Thymus (tissue), 11 donors: ENCODE results near the gene IFNK. TPM values are rescaled to one million over a fixed set of nuclear protein-coding genes. Genes with fewer than 3 reads are reported as not detected.

ENCODE experiments used
- DNase-seq, 9 donors: peaks; one replicate each; pipeline ENCODE4 v3.0.0-alpha.2; 2013; ENCODE audit warnings: low spot score in 9 of 9, low read depth in 6 of 9, missing footprints in 1 of 9
- H3K27ac ChIP-seq, 2 donors: one replicate each; pipeline ENCODE4 v1.5.1; 2013; ENCODE audit warnings: control low read depth in 1 of 2, low read depth in 1 of 2, low read length in 1 of 2, mild to moderate bottlenecking in 1 of 2, moderate library complexity in 1 of 2
- H3K27me3 ChIP-seq, 2 donors: one replicate each; pipeline ENCODE4 v1.5.1; 2013; ENCODE audit warnings: low read length in 1 of 2; ENCODE audit not compliant: control insufficient read depth in 2 of 2, insufficient read depth in 1 of 2
- H3K36me3 ChIP-seq, 2 donors: one replicate each; pipeline ENCODE4 v1.5.1; 2013; ENCODE audit warnings: low read length in 1 of 2, mild to moderate bottlenecking in 1 of 2, moderate library complexity in 1 of 2; ENCODE audit not compliant: control insufficient read depth in 2 of 2, insufficient read depth in 2 of 2
- H3K4me1 ChIP-seq, 2 donors: one replicate each; pipeline ENCODE4 v1.5.1; 2013; ENCODE audit warnings: low read length in 2 of 2; ENCODE audit not compliant: control insufficient read depth in 2 of 2, insufficient read depth in 2 of 2
- H3K4me3 ChIP-seq, 2 donors: one replicate each; pipeline ENCODE4 v1.5.1; 2013; ENCODE audit warnings: low read length in 2 of 2, control low read depth in 1 of 2, mild to moderate bottlenecking in 1 of 2
- H3K9me3 ChIP-seq, 2 donors: one replicate each; pipeline ENCODE4 v1.5.1; 2013; ENCODE audit warnings: low read length in 1 of 2, mild to moderate bottlenecking in 1 of 2; ENCODE audit not compliant: control insufficient read depth in 2 of 2, insufficient read depth in 1 of 2
- WGBS: extraction: QIAGEN DNeasy Blood & Tissue Kit; methylation state at CpG from one replicate; pipeline ENCODE4 v1.1.7; 2013; 5-methylcytosine and 5-hydroxymethylcytosine counted together
- polyA plus RNA-seq: library from polyadenylated mRNA; stranded (reverse); fragments of 200-250 nt; gene quantifications from one replicate; pipeline ENCODE4 v1.2.3, GENCODE V29; 2013
- total RNA-seq: library from RNA; stranded (reverse); fragments of 120-200 nt; gene quantifications from one replicate; pipeline ENCODE4 v1.2.4, GENCODE V29; 2013
- donor health status: healthy.

IFNK gene
- total and polyA plus RNA-seq, 2 donors = 0.52 TPM; not detected in 1

DNA sequence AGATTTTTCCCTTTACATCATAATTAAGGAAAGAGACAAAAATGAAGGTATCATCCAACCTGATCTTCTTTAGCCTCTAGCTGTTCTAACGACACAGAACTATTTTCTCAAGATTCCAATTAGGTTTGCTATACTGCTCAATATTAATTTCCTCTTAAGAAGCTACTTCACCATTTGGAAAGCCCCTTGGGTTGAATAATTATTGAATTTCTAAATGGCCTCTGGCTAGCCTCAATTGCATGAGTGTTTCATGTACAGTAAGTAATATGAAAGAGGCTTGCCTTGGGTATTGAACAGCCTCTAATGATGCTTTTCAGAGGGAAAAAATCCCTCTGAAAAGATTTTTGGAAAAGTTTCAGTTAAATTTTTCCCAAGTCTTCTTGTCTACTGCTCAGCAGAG lies 9.2 kb downstream of the IFNK start:
- peaks cover 0 to 12% of the 10 kb centered on the region in 2 donors for H3K27me3 ChIP-seq
- H3K4me1 ChIP-seq = peaks cover 5 to 17% of the 10 kb centered on the region in 2 donors
- WGBS = 92% methylated on average over 1 of the region's 1 CpG
- H3K4me3 ChIP-seq = no peak overlapping the region
- DNase-seq = no peak
- H3K9me3 ChIP-seq = no peaks in the 10 kb centered on the region
- H3K27ac ChIP-seq = no peak overlapping the region
- H3K36me3 ChIP-seq = peaks cover 0 to 5% of the 10 kb centered on the region in 2 donors

DNA sequence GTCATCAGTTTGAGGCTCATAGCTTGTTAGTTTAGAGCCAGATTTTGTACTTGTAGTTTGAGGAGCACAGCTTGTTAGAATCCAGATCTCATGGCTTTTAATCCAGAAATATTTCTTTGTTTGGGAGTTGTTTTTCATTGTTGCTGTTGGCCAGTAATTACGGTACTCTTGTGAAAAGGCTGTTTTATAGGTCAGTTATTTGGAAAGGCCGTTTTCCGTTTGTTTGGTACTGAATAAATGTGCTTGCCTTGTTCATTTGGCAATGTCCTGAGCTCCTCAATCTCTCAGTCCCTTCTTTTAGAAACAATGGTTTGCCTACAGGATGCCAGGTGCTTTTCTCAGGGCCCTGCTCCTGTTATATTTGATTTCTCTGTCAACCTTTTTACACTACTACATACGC lies 10.0 kb downstream of the IFNK start:
- no peaks in the 10 kb centered on the region for H3K9me3 ChIP-seq
- WGBS = 96% methylated on average over 4 of the region's 4 CpGs
- H3K27me3 ChIP-seq = peaks cover 0 to 4% of the 10 kb centered on the region in 2 donors
- no peak for DNase-seq
- peaks cover 2 to 11% of the 10 kb centered on the region in 2 donors for H3K4me1 ChIP-seq
- H3K27ac ChIP-seq = no peak overlapping the region
- no peak overlapping the region for H3K4me3 ChIP-seq
- peaks cover 0 to 5% of the 10 kb centered on the region in 2 donors for H3K36me3 ChIP-seq

DNA sequence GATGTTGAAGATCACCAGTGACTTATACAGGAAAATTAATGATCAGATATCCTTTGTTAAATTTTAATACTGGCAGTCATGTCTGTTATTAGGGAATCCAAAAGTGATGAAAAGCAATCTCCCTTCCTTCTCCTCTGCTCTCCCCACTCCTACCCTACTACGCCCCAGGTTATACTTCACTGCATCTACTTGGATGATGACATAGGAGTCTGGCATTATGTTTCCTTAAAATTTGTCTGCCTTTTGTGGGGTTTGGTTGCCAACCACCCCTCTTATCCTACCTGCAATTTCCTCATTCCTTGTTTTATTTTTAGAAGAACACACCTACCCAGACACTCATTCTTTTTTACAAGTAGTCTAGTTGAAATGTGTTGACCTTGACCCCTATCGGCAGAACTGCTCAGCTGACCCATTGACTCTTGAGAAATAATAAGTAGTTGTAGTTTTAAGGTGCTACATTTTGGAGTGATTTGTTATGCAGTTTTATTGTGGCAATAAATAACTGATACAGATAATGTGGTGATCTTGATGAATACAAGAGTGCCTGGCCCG lies 10.6 kb downstream of the IFNK start:
- Histone ChIP-seq H3K36me3 (peaks cover 0 to 5% of the 10 kb centered on the region in 2 donors), H3K4me1 (peaks cover 0 to 7% of the 10 kb centered on the region in 2 donors), H3K9me3 (no peaks in the 10 kb centered on the region), H3K27ac (no peak overlapping the region), H3K27me3 (no peaks in the 10 kb centered on the region), H3K4me3 (no peak overlapping the region)
- WGBS = 98% methylated on average over 3 of the region's 3 CpGs
- no peak for DNase-seq

GRCh38 chr9:27535701-27536118 lies 11.6 kb downstream of the IFNK start:
- peaks cover 0 to 5% of the 10 kb centered on the region in 2 donors for H3K4me1 ChIP-seq
- no peaks in the 10 kb centered on the region for H3K9me3 ChIP-seq
- H3K4me3 ChIP-seq = no peak overlapping the region
- no peak overlapping the region for H3K27ac ChIP-seq
- peaks cover 0 to 5% of the 10 kb centered on the region in 2 donors for H3K36me3 ChIP-seq
- DNase-seq = no peak
- H3K27me3 ChIP-seq = no peaks in the 10 kb centered on the region
- 85% methylated on average over 3 of the region's 3 CpGs for WGBS

GRCh38 chr9:27536168-27536567 lies 12.1 kb downstream of the IFNK start:
- DNase-seq = no peak
- H3K27me3 ChIP-seq = no peaks in the 10 kb centered on the region
- 97% methylated on average over 3 of the region's 3 CpGs for WGBS
- H3K4me1 ChIP-seq = peaks cover 0 to 5% of the 10 kb centered on the region in 2 donors
- no peak overlapping the region for H3K27ac ChIP-seq
- peaks cover 0 to 5% of the 10 kb centered on the region in 2 donors for H3K36me3 ChIP-seq
- no peaks in the 10 kb centered on the region for H3K9me3 ChIP-seq
- no peak overlapping the region for H3K4me3 ChIP-seq

DNA sequence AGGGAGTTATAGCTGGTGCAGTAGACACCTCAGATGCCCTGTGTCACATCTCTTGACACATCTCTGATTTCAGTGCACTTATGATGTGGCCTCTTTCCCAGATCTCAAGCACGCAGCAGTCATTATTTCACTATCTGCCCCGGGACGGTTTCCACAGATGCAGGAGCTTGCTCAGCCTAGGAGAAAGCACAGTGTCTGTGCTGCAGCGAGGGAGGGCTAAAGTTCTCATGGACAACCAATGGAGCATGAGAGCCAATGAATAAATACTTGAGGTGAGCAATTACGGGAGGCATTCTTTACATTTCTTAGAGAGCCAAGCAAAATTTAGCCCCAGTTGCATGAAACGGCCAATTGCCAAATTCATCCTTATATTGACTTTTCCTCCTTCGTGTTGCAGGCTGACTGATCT lies 12.9 kb downstream of the IFNK start:
- WGBS = 93% methylated on average over 7 of the region's 7 CpGs
- H3K4me1 ChIP-seq = peaks cover 0 to 5% of the 10 kb centered on the region in 2 donors

DNA sequence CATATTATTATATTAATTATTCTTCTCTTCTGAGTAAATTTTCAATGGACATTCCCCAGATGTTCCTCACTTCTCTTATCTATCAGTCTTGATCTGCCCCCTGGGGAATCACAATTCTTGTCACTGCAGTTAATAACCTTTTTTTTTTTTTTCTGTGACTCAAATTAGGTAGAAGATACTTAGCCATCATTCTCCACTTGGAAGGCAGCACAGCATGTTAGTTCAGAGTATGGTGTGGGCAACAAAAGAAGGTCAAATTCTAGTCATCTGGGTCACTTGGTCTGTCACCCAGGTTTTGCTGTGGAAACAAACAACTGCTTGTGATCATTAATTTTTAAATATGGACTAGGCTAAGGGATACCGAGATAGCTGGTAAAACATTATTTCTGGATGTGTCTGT lies 13.7 kb downstream of the IFNK start:
- Histone ChIP-seq H3K4me1 (peaks cover 0 to 5% of the 10 kb centered on the region in 2 donors), H3K9me3 (no peaks in the 10 kb centered on the region), H3K36me3 (peaks cover 5% of the 10 kb centered on the region in 2 donors), H3K27ac (peak overlapping the region; percentile 65 to 77), H3K27me3 (no peaks in the 10 kb centered on the region), H3K4me3 (no peak overlapping the region)
- DNase-seq = no peak
- 99% methylated on average over 1 of the region's 1 CpG for WGBS

More for the DNA sequence above, 12.9 kb downstream of the IFNK start:
- DNase-seq = no peak
- Histone ChIP-seq H3K4me3 (no peak overlapping the region), H3K27me3 (no peaks in the 10 kb centered on the region), H3K36me3 (peaks cover 3 to 5% of the 10 kb centered on the region in 2 donors), H3K9me3 (no peaks in the 10 kb centered on the region), H3K27ac (no peak overlapping the region)

DNA sequence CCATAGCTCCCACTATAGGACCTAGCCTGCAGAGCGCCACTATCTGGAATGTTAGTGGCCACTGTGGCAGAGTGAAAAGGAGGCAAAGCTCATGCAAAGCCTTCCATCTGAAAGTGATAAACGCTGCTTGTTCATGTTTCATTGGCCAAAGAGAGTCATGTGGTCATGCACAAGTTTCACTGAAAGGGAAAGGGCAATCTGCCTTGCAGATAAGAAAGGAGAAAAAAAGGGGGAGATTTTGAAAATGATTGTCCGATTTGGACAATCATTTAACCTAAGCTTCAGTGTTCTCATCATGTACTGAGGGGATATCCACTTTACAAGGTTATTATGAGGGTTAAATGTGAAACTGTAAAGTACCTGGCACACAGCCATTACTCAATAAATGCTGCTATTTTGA lies 14.6 kb downstream of the IFNK start:
- 93% methylated on average over 3 of the region's 3 CpGs for WGBS
- H3K4me1 ChIP-seq = peaks cover 0 to 5% of the 10 kb centered on the region in 2 donors

DNA sequence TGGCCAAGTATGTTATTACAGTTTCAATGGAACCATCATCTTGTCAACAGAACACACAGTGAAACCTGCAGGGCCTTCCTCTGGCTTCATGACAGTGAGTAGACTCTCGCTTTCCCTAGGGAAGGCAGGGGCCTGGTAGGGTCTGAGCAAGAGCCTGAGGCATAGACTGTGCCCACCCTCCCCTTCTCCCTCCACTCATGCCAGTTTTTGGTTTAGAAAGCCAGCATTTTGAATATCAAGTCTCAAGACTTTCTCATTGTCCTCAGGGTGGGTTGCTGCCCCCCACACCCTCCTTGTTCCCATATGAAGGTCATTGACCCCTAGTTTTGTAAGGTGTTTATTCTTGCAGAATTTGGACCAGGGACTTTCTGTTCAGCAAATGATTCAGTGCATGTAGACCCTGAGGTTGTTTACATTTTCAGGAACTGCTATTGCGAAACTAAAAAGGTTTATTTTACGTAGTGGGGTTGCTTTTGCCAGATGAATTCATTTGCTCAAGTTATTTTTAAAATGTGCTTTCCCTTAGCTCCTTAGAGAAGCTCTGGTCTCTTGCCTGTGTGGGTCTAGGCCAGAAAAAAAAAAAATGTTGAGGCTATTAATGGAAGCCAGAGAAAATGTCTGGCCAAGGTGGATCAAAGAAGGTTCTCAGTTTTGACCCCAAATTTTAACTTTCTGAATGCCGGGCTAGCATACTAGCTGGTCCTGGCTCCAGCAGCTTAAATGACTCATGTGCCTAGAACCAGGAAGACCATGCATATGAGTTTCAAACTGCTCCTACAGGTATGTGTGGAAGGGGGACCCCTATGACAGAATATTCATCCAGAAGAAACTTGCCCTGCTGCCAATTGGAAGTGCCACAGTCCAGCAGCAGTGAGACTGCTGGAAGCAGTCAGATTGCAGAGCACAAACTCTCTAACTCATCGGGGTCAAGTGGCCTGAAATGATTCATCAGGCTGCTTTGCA lies 15.7 kb downstream of the IFNK start:
- WGBS = 86% methylated on average over 5 of the region's 5 CpGs
- H3K27me3 ChIP-seq = no peaks in the 10 kb centered on the region
- H3K4me1 ChIP-seq = peaks cover 0 to 5% of the 10 kb centered on the region in 2 donors
- no peak overlapping the region for H3K4me3 ChIP-seq
- no peaks in the 10 kb centered on the region for H3K9me3 ChIP-seq
- peak in 1 of 9 donors; percentile 19 for DNase-seq
- peaks cover 5 to 8% of the 10 kb centered on the region in 2 donors for H3K36me3 ChIP-seq
- peak overlapping the region; percentile 71 to 86 for H3K27ac ChIP-seq

More for the DNA sequence above, 14.6 kb downstream of the IFNK start:
- Histone ChIP-seq H3K27me3 (no peaks in the 10 kb centered on the region), H3K36me3 (peaks cover 5 to 8% of the 10 kb centered on the region in 2 donors), H3K9me3 (no peaks in the 10 kb centered on the region), H3K27ac (peak overlapping the region; percentile 18 to 77), H3K4me3 (no peak overlapping the region)
- peak in 1 of 9 donors; percentile 20 for DNase-seq
